ENCODE data around the gene SCCPDH. TPM values are rescaled to one million over a fixed set of nuclear protein-coding genes. Genes with fewer than 3 reads are reported as not detected.

The SCCPDH gene
- total RNA-seq, 2 donors from 2014 or later, result 21.4 to 23.1 TPM

DNA sequence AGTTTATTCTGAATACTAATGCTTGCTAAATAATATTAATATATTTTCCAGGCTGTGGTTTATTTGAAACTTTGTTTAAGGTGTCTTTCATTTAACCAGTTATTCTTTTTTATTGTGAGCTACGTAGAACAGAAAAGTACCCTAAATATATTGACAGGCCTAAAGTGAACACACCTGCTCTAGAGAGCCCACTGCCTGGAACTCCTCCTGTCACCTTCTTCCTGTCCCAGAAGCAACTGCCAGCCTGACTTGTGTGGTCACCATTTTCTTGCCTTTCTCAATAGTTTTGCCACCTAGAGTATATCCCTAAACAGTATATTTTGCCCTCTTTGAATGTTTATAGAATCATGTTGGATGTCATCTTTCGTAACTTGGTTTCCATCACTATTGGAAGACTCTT, 48.5 kb downstream of the SCCPDH start:
- DNase-seq (ENCODE audit: low spot score), result no peak
- Histone ChIP-seq H3K36me3 (peaks cover 34% of the 10 kb centered on the region), H3K27me3 (no peaks in the 10 kb centered on the region), H3K9me3 (no peaks in the 10 kb centered on the region), H3K4me3 (no peak overlapping the region), H3K27ac (no peak overlapping the region), H3K4me1 (no peaks in the 10 kb centered on the region)
- TF ChIP-seq, protein P1, sequence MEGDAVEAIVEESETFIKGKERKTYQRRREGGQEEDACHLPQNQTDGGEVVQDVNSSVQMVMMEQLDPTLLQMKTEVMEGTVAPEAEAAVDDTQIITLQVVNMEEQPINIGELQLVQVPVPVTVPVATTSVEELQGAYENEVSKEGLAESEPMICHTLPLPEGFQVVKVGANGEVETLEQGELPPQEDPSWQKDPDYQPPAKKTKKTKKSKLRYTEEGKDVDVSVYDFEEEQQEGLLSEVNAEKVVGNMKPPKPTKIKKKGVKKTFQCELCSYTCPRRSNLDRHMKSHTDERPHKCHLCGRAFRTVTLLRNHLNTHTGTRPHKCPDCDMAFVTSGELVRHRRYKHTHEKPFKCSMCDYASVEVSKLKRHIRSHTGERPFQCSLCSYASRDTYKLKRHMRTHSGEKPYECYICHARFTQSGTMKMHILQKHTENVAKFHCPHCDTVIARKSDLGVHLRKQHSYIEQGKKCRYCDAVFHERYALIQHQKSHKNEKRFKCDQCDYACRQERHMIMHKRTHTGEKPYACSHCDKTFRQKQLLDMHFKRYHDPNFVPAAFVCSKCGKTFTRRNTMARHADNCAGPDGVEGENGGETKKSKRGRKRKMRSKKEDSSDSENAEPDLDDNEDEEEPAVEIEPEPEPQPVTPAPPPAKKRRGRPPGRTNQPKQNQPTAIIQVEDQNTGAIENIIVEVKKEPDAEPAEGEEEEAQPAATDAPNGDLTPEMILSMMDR (IDR thresholded peaks at IDR 0.05), result no peak

DNA sequence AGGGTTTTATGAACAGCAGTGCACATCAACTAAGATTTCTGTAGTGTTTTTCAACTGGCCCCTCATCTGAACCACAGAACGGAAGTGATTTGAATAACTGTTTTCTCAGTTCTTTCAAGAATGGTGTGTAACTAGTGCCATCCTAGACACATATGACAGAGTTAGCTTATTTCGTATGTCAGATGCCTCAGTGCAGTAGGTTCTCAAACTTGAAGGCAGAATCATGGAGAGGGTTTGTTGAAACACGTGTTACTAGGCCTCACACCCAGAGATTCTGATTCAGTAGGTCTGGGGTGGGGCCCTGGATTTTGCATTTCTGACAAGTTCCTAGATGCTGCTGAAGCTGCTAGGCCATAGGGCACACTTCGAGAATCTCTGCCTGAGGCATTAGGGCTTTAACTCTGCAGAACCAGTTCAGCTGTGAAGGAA, 49.0 kb downstream of the SCCPDH start:
- no peak for DNase-seq (ENCODE audit: low spot score)
- TF ChIP-seq, protein P1 (IDR thresholded peaks at IDR 0.05), result no peak
- no peaks in the 10 kb centered on the region for H3K4me1 ChIP-seq
- no peaks in the 10 kb centered on the region for H3K9me3 ChIP-seq
- peaks cover 29% of the 10 kb centered on the region for H3K36me3 ChIP-seq
- H3K27ac ChIP-seq, result no peak overlapping the region
- H3K27me3 ChIP-seq, result no peaks in the 10 kb centered on the region
- no peak overlapping the region for H3K4me3 ChIP-seq

DNA sequence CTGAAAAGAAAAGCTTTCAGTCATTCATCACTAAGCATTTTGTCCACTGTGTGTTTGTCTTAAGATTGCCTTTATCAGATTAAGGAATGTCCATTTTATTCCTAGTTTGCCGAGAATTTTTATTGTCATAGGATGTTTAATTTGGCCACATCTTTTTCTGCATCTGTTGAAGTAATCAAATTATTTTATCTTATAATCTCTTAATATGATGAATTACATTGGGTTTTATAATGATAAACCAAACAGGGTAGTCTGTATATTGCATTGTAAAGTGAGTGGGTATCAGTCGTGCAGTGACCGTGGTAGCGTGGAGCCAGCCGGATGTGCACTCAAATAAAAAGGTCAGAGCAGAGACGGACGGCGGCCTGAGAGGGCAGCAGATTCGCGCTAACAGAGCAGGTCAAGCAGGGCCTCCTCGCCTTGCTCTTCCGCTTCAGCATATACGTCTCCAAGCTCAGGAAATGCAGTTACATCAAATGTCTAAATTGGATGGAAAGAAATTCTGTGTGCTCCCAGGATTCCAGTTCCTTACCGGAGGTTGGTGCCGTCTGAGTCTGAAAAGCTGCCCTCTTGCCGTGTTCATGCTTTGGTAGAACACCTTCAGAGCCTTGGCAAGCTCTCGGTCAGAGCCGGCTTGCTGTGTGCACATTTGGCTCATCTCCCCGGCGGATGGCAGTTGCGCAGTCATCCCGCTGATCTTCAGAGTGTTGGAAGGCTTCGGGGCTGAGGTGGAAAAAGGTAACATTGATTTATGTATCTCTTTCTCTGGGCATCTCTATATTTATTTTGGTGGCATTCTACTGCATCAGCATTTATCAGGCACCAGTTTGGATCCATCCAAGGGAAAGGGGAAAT, 51.5 kb downstream of the SCCPDH start:
- no peak overlapping the region for H3K27ac ChIP-seq
- peaks cover 21% of the 10 kb centered on the region for H3K36me3 ChIP-seq
- no peaks in the 10 kb centered on the region for H3K27me3 ChIP-seq
- no peak overlapping the region for H3K4me3 ChIP-seq
- no peaks in the 10 kb centered on the region for H3K4me1 ChIP-seq
- peak; percentile 21 for DNase-seq (ENCODE audit: low spot score)
- no peaks in the 10 kb centered on the region for H3K9me3 ChIP-seq
- TF ChIP-seq, protein P1 (IDR thresholded peaks at IDR 0.05), result no peak

DNA sequence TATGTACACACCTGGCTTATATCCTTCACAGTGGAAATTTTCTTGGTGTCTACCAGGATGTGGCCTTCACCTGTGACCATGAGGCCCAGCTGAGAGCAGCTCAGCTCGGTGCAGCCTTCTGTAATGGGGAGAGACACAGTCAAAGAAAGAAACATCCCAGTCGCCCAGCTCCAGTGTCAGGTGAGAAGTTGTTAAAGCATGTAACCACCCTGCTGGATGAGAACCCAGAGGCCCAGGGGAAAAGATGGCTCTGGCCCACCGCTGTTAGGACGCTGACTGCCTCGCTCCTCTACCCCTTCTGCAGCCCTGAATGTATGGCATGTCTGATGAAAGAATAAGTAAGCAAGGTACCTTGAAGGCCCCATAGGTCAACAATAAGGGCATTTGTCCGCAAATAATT, 52.7 kb downstream of the SCCPDH start:
- no peak overlapping the region for H3K4me3 ChIP-seq
- no peaks in the 10 kb centered on the region for H3K9me3 ChIP-seq
- peak; percentile 38 for DNase-seq (ENCODE audit: low spot score)
- peaks cover 21% of the 10 kb centered on the region for H3K36me3 ChIP-seq
- H3K27ac ChIP-seq, result no peak overlapping the region
- H3K4me1 ChIP-seq, result no peaks in the 10 kb centered on the region
- H3K27me3 ChIP-seq, result no peaks in the 10 kb centered on the region
- TF ChIP-seq, protein P1 (IDR thresholded peaks at IDR 0.05), result no peak

DNA sequence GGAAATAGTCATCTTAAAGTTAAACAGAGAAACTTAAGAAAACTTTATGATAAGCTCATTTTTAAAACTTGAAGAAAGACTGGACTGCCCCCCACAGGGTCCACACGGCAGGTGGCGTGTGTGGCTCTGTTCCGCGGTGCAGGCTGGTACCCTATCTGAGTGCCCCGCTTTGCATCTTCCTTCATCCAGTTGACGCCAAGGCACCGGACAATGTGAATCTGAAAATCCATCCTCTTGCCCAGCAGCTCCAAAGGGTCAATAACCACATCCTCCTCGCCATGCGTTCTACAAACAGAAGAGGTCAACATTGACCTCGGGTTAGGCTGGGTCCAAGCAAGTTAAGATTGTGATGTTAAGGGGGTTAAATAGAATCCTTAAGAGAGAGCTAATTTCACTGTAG, 54.5 kb downstream of the SCCPDH start:
- H3K9me3 ChIP-seq, result no peaks in the 10 kb centered on the region
- H3K27me3 ChIP-seq, result no peaks in the 10 kb centered on the region
- H3K4me1 ChIP-seq, result peaks cover 0 to 4% of the 10 kb centered on the region in 2 donors
- H3K27ac ChIP-seq, result no peak overlapping the region
- TF ChIP-seq, protein P1 (IDR thresholded peaks at IDR 0.05), result no peak
- peaks cover 21% of the 10 kb centered on the region for H3K36me3 ChIP-seq
- no peak overlapping the region for H3K4me3 ChIP-seq
- peak; percentile 51 for DNase-seq (ENCODE audit: low spot score)
